Measurements from ENCODE around the gene CTSC.

The CTSC gene

GRCh38 chr11:88277349-88277915 lies 60.1 kb downstream of the CTSC start:
- H3K4me3 ChIP-seq (ENCODE audit: low read length), result no peak overlapping the region
- TF ChIP-seq, protein P1, sequence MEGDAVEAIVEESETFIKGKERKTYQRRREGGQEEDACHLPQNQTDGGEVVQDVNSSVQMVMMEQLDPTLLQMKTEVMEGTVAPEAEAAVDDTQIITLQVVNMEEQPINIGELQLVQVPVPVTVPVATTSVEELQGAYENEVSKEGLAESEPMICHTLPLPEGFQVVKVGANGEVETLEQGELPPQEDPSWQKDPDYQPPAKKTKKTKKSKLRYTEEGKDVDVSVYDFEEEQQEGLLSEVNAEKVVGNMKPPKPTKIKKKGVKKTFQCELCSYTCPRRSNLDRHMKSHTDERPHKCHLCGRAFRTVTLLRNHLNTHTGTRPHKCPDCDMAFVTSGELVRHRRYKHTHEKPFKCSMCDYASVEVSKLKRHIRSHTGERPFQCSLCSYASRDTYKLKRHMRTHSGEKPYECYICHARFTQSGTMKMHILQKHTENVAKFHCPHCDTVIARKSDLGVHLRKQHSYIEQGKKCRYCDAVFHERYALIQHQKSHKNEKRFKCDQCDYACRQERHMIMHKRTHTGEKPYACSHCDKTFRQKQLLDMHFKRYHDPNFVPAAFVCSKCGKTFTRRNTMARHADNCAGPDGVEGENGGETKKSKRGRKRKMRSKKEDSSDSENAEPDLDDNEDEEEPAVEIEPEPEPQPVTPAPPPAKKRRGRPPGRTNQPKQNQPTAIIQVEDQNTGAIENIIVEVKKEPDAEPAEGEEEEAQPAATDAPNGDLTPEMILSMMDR (IDR thresholded peaks at IDR 0.05; ENCODE audit: insufficient read depth, low read depth, low read length, missing control alignments), result no peak
- DNase-seq (ENCODE audit: low read depth), result no peak

GRCh38 chr11:88275636-88276035 lies 61.9 kb downstream of the CTSC start:
- DNase-seq (ENCODE audit: low read depth), result peak; percentile 36
- no peak overlapping the region for H3K4me3 ChIP-seq (ENCODE audit: low read length)
- TF ChIP-seq, protein P1 (IDR thresholded peaks at IDR 0.05; ENCODE audit: insufficient read depth, low read depth, low read length, missing control alignments), result no peak

DNA sequence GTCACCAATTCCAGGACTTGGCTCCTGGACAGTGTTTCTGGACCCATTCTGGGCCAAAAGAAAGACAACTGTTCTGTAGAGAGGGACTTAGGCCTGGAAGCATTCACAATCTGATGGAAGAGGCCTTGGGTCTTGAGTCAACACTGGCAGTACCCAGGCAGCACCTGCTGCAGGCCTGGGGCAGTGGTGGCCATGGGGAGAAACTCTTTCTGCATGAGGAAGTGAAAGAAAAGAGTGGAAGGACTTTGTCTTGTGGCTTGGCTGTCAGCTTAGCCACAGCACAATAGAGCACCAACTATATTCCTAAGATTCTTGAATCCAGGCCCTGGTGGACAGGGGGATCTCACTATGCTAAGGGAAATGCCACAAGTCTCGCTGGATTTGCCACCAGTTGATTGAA lies 70.6 kb downstream of the CTSC start:
- no peak for DNase-seq (ENCODE audit: low read depth)
- no peak overlapping the region for H3K4me3 ChIP-seq (ENCODE audit: low read length)
- TF ChIP-seq, protein P1 (IDR thresholded peaks at IDR 0.05; ENCODE audit: insufficient read depth, low read depth, low read length, missing control alignments), result no peak

DNA sequence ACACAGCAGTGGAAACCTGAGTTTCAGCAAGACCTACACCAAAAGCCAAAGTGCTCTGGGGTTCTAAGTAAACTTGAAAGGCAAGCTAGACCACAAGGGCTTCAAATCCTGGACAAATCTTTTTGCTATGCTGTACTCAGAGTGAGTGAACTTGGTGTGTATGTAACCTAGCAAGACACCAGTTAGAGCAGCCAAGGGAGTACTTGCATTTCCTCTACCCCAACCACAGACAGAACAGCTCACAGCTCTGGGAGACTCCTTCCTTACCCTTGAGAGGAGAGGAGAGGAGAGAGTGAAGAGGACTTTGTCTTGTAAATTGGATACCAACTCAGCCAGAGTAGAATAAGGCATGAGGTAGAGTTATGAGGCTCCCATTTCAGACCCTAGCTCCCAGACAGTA lies 71.4 kb downstream of the CTSC start:
- DNase-seq (ENCODE audit: low read depth), result no peak

GRCh38 chr11:88259431-88259830 lies 78.1 kb downstream of the CTSC start:
- no peak overlapping the region for H3K4me3 ChIP-seq (ENCODE audit: low read length)
- DNase-seq (ENCODE audit: low read depth), result no peak
- TF ChIP-seq, protein P1 (IDR thresholded peaks at IDR 0.05; ENCODE audit: insufficient read depth, low read depth, low read length, missing control alignments), result no peak

More for the DNA sequence above, 71.4 kb downstream of the CTSC start:
- H3K4me3 ChIP-seq (ENCODE audit: low read length), result no peak overlapping the region
- TF ChIP-seq, protein P1 (IDR thresholded peaks at IDR 0.05; ENCODE audit: insufficient read depth, low read depth, low read length, missing control alignments), result no peak

- no peak overlapping the region for H3K4me3 ChIP-seq (ENCODE audit: low read length)
- TF ChIP-seq, protein P1 (IDR thresholded peaks at IDR 0.05; ENCODE audit: insufficient read depth, low read depth, low read length, missing control alignments), result no peak
- no peak for DNase-seq (ENCODE audit: low read depth)
These were observed 85.3 kb downstream of the CTSC start for GRCh38 chr11:88252208-88252607.

- DNase-seq (ENCODE audit: low read depth), result no peak
- H3K4me3 ChIP-seq (ENCODE audit: low read length), result no peak overlapping the region
- TF ChIP-seq, protein P1 (IDR thresholded peaks at IDR 0.05; ENCODE audit: insufficient read depth, low read depth, low read length, missing control alignments), result no peak
These were observed 86.8 kb downstream of the CTSC start for GRCh38 chr11:88250566-88251242.
